OCI-LY3 (cell line): ENCODE results near the gene NPRL2.

Experiments used
- CTCF ChIP-seq: fragments of 200-600, 300-600 bp; sonication (generic); IDR thresholded peaks from 2 replicates; pipeline ENCODE4 v1.5.1; 2014; ENCODE audit warnings: antibody characterized with exemption, low read length, low read depth
- EZH2phosphoT487 ChIP-seq: fragments of 200-600 bp; shearing (Covaris generic); IDR thresholded peaks from 2 replicates; pipeline ENCODE4 v1.6.1; 2018; ENCODE audit warnings: antibody characterized with exemption, mixed run types, low read depth

- no peak for TF ChIP-seq CTCF
- no peak for TF ChIP-seq EZH2phosphoT487
Observed at GRCh38 chr3:50350213-50350526, 405 bp downstream of the NPRL2 start.
